ENCODE data around the gene PRKAG2.

PRKAG2 gene

GRCh38 chr7:151840088-151840910 lies 36.6 kb downstream of the PRKAG2 start:
- H2AK5ac ChIP-seq (ENCODE audit: low read depth, low read length): no peak overlapping the region
- no peak overlapping the region for H2BK5ac ChIP-seq (ENCODE audit: low read length)
- H3K14ac ChIP-seq (ENCODE audit: low read length): no peak overlapping the region
- no peak overlapping the region for H3K4me3 ChIP-seq (ENCODE audit: low read length in 2 of 2)
- no peak overlapping the region for H2AFZ ChIP-seq (ENCODE audit: low read length)
- no peak overlapping the region for H3K27ac ChIP-seq (replicated peaks; ENCODE audit: low read length)
- no peaks in the 10 kb centered on the region for H3K36me3 ChIP-seq (replicated peaks in 1 of 2; ENCODE audit: control insufficient read depth in 2 of 2, insufficient read depth in 2 of 2, low read length in 2 of 2)
- no peak overlapping the region for H3K4me2 ChIP-seq (ENCODE audit: insufficient read depth, low read length, poor library complexity, severe bottlenecking)
- H4K91ac ChIP-seq (ENCODE audit: low read depth, low read length, poor library complexity): no peak overlapping the region
- peaks cover 0 to 15% (median 2%) of the 10 kb centered on the region in 3 experiments for H3K27me3 ChIP-seq (ENCODE audit: control insufficient read depth in 3 of 3, insufficient read depth in 3 of 3, low read depth in 1 of 3, low read length in 3 of 3)
- peak overlapping the region; percentile 28 for H2BK15ac ChIP-seq (ENCODE audit: low read length)
- H3K4ac ChIP-seq (ENCODE audit: low read length): no peak overlapping the region
- DNase-seq (ENCODE audit: low spot score): no peak
- no peak overlapping the region for H3K9ac ChIP-seq (ENCODE audit: low read depth, low read length, poor library complexity)
- peaks cover 0 to 10% of the 10 kb centered on the region in 2 donors for H3K4me1 ChIP-seq (ENCODE audit: control insufficient read depth in 2 of 2, insufficient read depth in 1 of 2, low read depth in 1 of 2, low read length in 2 of 2)
- no peak overlapping the region for H3K18ac ChIP-seq (ENCODE audit: low read length)
- H2BK120ac ChIP-seq (ENCODE audit: low read depth, low read length): no peak overlapping the region
- no peaks in the 10 kb centered on the region for H3K9me3 ChIP-seq (replicated peaks in 1 of 2; ENCODE audit: control insufficient read depth in 2 of 2, insufficient read depth in 1 of 2, low read depth in 1 of 2, low read length in 2 of 2)
- H4K8ac ChIP-seq (ENCODE audit: low read depth, low read length): no peak overlapping the region
- H3K79me1 ChIP-seq (ENCODE audit: low read depth, low read length): no peaks in the 10 kb centered on the region
- no CpG with 5 or more reads among the region's 18 CpGs for WGBS, 2 donors (ENCODE audit: extremely low coverage in 2 of 2, insufficient read length in 2 of 2, insufficient replicate concordance in 1 of 2)
- no peak overlapping the region for H3K23ac ChIP-seq (ENCODE audit: low read depth, low read length, poor library complexity)
- H2BK12ac ChIP-seq (ENCODE audit: low read length): no peak overlapping the region

- DNase-seq (ENCODE audit: low spot score): no peak
- Histone ChIP-seq H3K79me1 (ENCODE audit: low read depth, low read length) (no peaks in the 10 kb centered on the region), H4K8ac (ENCODE audit: low read depth, low read length) (no peak overlapping the region), H3K14ac (ENCODE audit: low read length) (no peak overlapping the region), H3K9me3 (replicated peaks in 1 of 2; ENCODE audit: control insufficient read depth in 2 of 2, insufficient read depth in 1 of 2, low read depth in 1 of 2, low read length in 2 of 2) (no peaks in the 10 kb centered on the region), H3K36me3 (replicated peaks in 1 of 2; ENCODE audit: control insufficient read depth in 2 of 2, insufficient read depth in 2 of 2, low read length in 2 of 2) (no peaks in the 10 kb centered on the region), H3K4me1 (ENCODE audit: control insufficient read depth in 2 of 2, insufficient read depth in 1 of 2, low read depth in 1 of 2, low read length in 2 of 2) (peaks cover 0 to 10% of the 10 kb centered on the region in 2 donors), H2BK120ac (ENCODE audit: low read depth, low read length) (no peak overlapping the region), H3K4me3 (ENCODE audit: low read length in 2 of 2) (no peak overlapping the region), H2BK15ac (ENCODE audit: low read length) (no peak overlapping the region), H3K27me3 (ENCODE audit: control insufficient read depth in 3 of 3, insufficient read depth in 3 of 3, low read depth in 1 of 3, low read length in 3 of 3) (peaks cover 0 to 20% (median 2%) of the 10 kb centered on the region in 3 experiments), H3K4me2 (ENCODE audit: insufficient read depth, low read length, poor library complexity, severe bottlenecking) (no peak overlapping the region), H3K4ac (ENCODE audit: low read length) (no peak overlapping the region), H3K23ac (ENCODE audit: low read depth, low read length, poor library complexity) (no peak overlapping the region), H3K27ac (replicated peaks; ENCODE audit: low read length) (no peak overlapping the region), H2AK5ac (ENCODE audit: low read depth, low read length) (peak overlapping the region; percentile 47), H2BK12ac (ENCODE audit: low read length) (no peak overlapping the region), H2BK5ac (ENCODE audit: low read length) (no peak overlapping the region), H3K18ac (ENCODE audit: low read length) (peak overlapping the region; percentile 63), H3K9ac (ENCODE audit: low read depth, low read length, poor library complexity) (peak overlapping the region; percentile 72), H2AFZ (ENCODE audit: low read length) (no peak overlapping the region), H4K91ac (ENCODE audit: low read depth, low read length, poor library complexity) (no peak overlapping the region)
- no CpG with 5 or more reads among the region's 13 CpGs for WGBS, 2 donors (ENCODE audit: extremely low coverage in 2 of 2, insufficient read length in 2 of 2, insufficient replicate concordance in 1 of 2)
Observed at GRCh38 chr7:151839451-151839921, 37.4 kb downstream of the PRKAG2 start.

- peaks cover 0 to 10% of the 10 kb centered on the region in 2 donors for H3K4me1 ChIP-seq (ENCODE audit: control insufficient read depth in 2 of 2, insufficient read depth in 1 of 2, low read depth in 1 of 2, low read length in 2 of 2)
- no peak overlapping the region for H2BK12ac ChIP-seq (ENCODE audit: low read length)
- no peak overlapping the region for H4K91ac ChIP-seq (ENCODE audit: low read depth, low read length, poor library complexity)
- H2AFZ ChIP-seq (ENCODE audit: low read length): no peak overlapping the region
- H3K27ac ChIP-seq (replicated peaks; ENCODE audit: low read length): no peak overlapping the region
- no peaks in the 10 kb centered on the region for H3K79me1 ChIP-seq (ENCODE audit: low read depth, low read length)
- DNase-seq (ENCODE audit: low spot score): no peak
- peak overlapping the region; percentile 18 for H3K9ac ChIP-seq (ENCODE audit: low read depth, low read length, poor library complexity)
- WGBS, 2 donors (ENCODE audit: extremely low coverage in 2 of 2, insufficient read length in 2 of 2, insufficient replicate concordance in 1 of 2): no CpG with 5 or more reads among the region's 17 CpGs
- no peaks in the 10 kb centered on the region for H3K9me3 ChIP-seq (replicated peaks in 1 of 2; ENCODE audit: control insufficient read depth in 2 of 2, insufficient read depth in 1 of 2, low read depth in 1 of 2, low read length in 2 of 2)
- no peak overlapping the region for H2AK5ac ChIP-seq (ENCODE audit: low read depth, low read length)
- H2BK15ac ChIP-seq (ENCODE audit: low read length): no peak overlapping the region
- no peaks in the 10 kb centered on the region for H3K36me3 ChIP-seq (replicated peaks in 1 of 2; ENCODE audit: control insufficient read depth in 2 of 2, insufficient read depth in 2 of 2, low read length in 2 of 2)
- no peak overlapping the region for H3K18ac ChIP-seq (ENCODE audit: low read length)
- no peak overlapping the region for H3K4me2 ChIP-seq (ENCODE audit: insufficient read depth, low read length, poor library complexity, severe bottlenecking)
- no peak overlapping the region for H3K14ac ChIP-seq (ENCODE audit: low read length)
- no peak overlapping the region for H3K23ac ChIP-seq (ENCODE audit: low read depth, low read length, poor library complexity)
- H4K8ac ChIP-seq (ENCODE audit: low read depth, low read length): no peak overlapping the region
- no peak overlapping the region for H2BK5ac ChIP-seq (ENCODE audit: low read length)
- no peak overlapping the region for H2BK120ac ChIP-seq (ENCODE audit: low read depth, low read length)
- no peak overlapping the region for H3K4me3 ChIP-seq (ENCODE audit: low read length in 2 of 2)
- peaks cover 0 to 21% (median 2%) of the 10 kb centered on the region in 3 experiments for H3K27me3 ChIP-seq (ENCODE audit: control insufficient read depth in 3 of 3, insufficient read depth in 3 of 3, low read depth in 1 of 3, low read length in 3 of 3)
- H3K4ac ChIP-seq (ENCODE audit: low read length): no peak overlapping the region
Observed at GRCh38 chr7:151838861-151839381, 38.0 kb downstream of the PRKAG2 start.

GRCh38 chr7:151838072-151838471 lies 38.8 kb downstream of the PRKAG2 start:
- Histone ChIP-seq H2BK15ac (ENCODE audit: low read length) (peak overlapping the region; percentile 93), H3K14ac (ENCODE audit: low read length) (peak overlapping the region; percentile 84), H2BK12ac (ENCODE audit: low read length) (peak overlapping the region; percentile 82), H4K8ac (ENCODE audit: low read depth, low read length) (no peak overlapping the region), H3K18ac (ENCODE audit: low read length) (peak overlapping the region; percentile 66), H3K79me1 (ENCODE audit: low read depth, low read length) (no peaks in the 10 kb centered on the region), H3K4me2 (ENCODE audit: insufficient read depth, low read length, poor library complexity, severe bottlenecking) (peak overlapping the region; percentile 34), H3K9ac (ENCODE audit: low read depth, low read length, poor library complexity) (no peak overlapping the region), H3K23ac (ENCODE audit: low read depth, low read length, poor library complexity) (peak overlapping the region; percentile 11), H2BK5ac (ENCODE audit: low read length) (peak overlapping the region; percentile 70), H3K9me3 (replicated peaks in 1 of 2; ENCODE audit: control insufficient read depth in 2 of 2, insufficient read depth in 1 of 2, low read depth in 1 of 2, low read length in 2 of 2) (no peaks in the 10 kb centered on the region), H3K4me1 (ENCODE audit: control insufficient read depth in 2 of 2, insufficient read depth in 1 of 2, low read depth in 1 of 2, low read length in 2 of 2) (peaks cover 0 to 10% of the 10 kb centered on the region in 2 donors), H2AK5ac (ENCODE audit: low read depth, low read length) (no peak overlapping the region), H3K4me3 (ENCODE audit: low read length in 2 of 2) (no peak overlapping the region), H3K4ac (ENCODE audit: low read length) (peak overlapping the region; percentile 17), H2BK120ac (ENCODE audit: low read depth, low read length) (no peak overlapping the region), H3K27ac (replicated peaks; ENCODE audit: low read length) (no peak overlapping the region), H3K36me3 (replicated peaks in 1 of 2; ENCODE audit: control insufficient read depth in 2 of 2, insufficient read depth in 2 of 2, low read length in 2 of 2) (no peaks in the 10 kb centered on the region), H3K27me3 (ENCODE audit: control insufficient read depth in 3 of 3, insufficient read depth in 3 of 3, low read depth in 1 of 3, low read length in 3 of 3) (peaks cover 0 to 19% (median 2%) of the 10 kb centered on the region in 3 experiments), H2AFZ (ENCODE audit: low read length) (peak overlapping the region; percentile 66), H4K91ac (ENCODE audit: low read depth, low read length, poor library complexity) (no peak overlapping the region)
- WGBS, 2 donors (ENCODE audit: extremely low coverage in 2 of 2, insufficient read length in 2 of 2, insufficient replicate concordance in 1 of 2): no CpG with 5 or more reads among the region's 7 CpGs
- DNase-seq (ENCODE audit: low spot score): no peak
